T-cell (primary cell): ENCODE measurements around the gene A2ML1. TPM values are rescaled to one million over a fixed set of nuclear protein-coding genes. Genes with fewer than 3 reads are reported as not detected.
A peak's percentile ranks its signal among the peaks of the same experiment; 100 is the strongest.

Experiments used
- ATAC-seq, 4 experiments: fragments of 200-7000 bp in 3 of 4; fragments of 150-1000 bp in 1 of 4; cut with Tn5 transposase; replicated peaks in 1 of 4; 1 replicate in 3 of 4; 2 replicates in 1 of 4; pipeline ENCODE4 v1.10.0; 2021; ENCODE audit warnings: moderate library complexity in 3 of 4, mild to moderate bottlenecking in 2 of 4, moderate number of reproducible peaks in 1 of 4
- CTCF ChIA-PET, 2 donors: fragments of 300-600 bp; sonication (Branson Sonifier 250); formaldehyde crosslinking; loops; one replicate each; lab custom pipeline; 2022; ENCODE audit warnings: antibody characterized with exemption in 2 of 2; lab: Charles Lee
- POLR2A ChIA-PET, 2 donors: fragments of 300-600 bp; sonication (Branson Sonifier 250); formaldehyde crosslinking; loops; one replicate each; lab custom pipeline; 2022; ENCODE audit warnings: antibody characterized with exemption in 2 of 2; lab: Charles Lee
- DNase-seq, 35 experiments: peaks; one replicate each; pipeline versions ENCODE4 v3.0.0 to v3.0.0-alpha.2; 2013 to 2023
- H3K27ac ChIP-seq: one replicate; pipeline ENCODE4 v1.5.1; 2013; ENCODE audit warnings: low read length
- H3K27me3 ChIP-seq, 2 experiments: replicated peaks in 1 of 2; 1 replicate in 1 of 2; 2 replicates in 1 of 2; pipeline versions ENCODE4 v1.6.1 to v1.7.0; 2013; ENCODE audit warnings: low read length in 1 of 2, mixed read lengths in 1 of 2; ENCODE audit not compliant: control insufficient read depth in 2 of 2, insufficient read depth in 2 of 2; ENCODE audit errors: extremely low read depth in 1 of 2
- H3K36me3 ChIP-seq, 2 donors: 1 replicate in 1 of 2; 2 replicates in 1 of 2; pipeline versions ENCODE4 v1.6.1 to v1.7.0; 2013; ENCODE audit warnings: low read length in 1 of 2; ENCODE audit not compliant: control insufficient read depth in 2 of 2, insufficient read depth in 1 of 2; ENCODE audit errors: extremely low read depth in 1 of 2
- H3K4me1 ChIP-seq, 2 experiments: 1 replicate in 1 of 2; 2 replicates in 1 of 2; pipeline versions ENCODE4 v1.6.1 to v1.7.0; 2013; ENCODE audit warnings: low read length in 2 of 2, mixed read lengths in 1 of 2; ENCODE audit not compliant: insufficient read depth in 2 of 2, control insufficient read depth in 1 of 2; ENCODE audit errors: extremely low read depth in 1 of 2
- H3K4me3 ChIP-seq, 2 donors: 1 replicate in 1 of 2; 2 replicates in 1 of 2; pipeline versions ENCODE4 v1.5.1 to v1.7.0; 2013; ENCODE audit warnings: mild to moderate bottlenecking in 2 of 2, low read length in 1 of 2, moderate library complexity in 1 of 2; ENCODE audit not compliant: control insufficient read depth in 1 of 2; ENCODE audit errors: extremely low read depth in 1 of 2
- H3K9me3 ChIP-seq: 2 replicates; pipeline ENCODE4 v1.7.0; 2013
- H3K27ac Mint-ChIP-seq, 2 donors: one replicate each; pipeline ENCODE4 v1.8.0; 2020 to 2021; ENCODE audit warnings: mild to moderate bottlenecking in 2 of 2, mixed read lengths in 2 of 2
- H3K27me3 Mint-ChIP-seq, 2 donors: one replicate each; pipeline ENCODE4 v1.8.0; 2021 to 2022; ENCODE audit warnings: mixed read lengths in 2 of 2
- H3K36me3 Mint-ChIP-seq: one replicate; pipeline ENCODE4 v1.8.0; 2021; ENCODE audit warnings: mixed read lengths
- H3K4me1 Mint-ChIP-seq, 3 donors: one replicate each; pipeline ENCODE4 v1.8.0; 2020 to 2022; ENCODE audit warnings: mixed read lengths in 3 of 3, mild to moderate bottlenecking in 1 of 3
- H3K4me3 Mint-ChIP-seq, 3 donors: one replicate each; pipeline ENCODE4 v1.8.0; 2020 to 2022; ENCODE audit warnings: mild to moderate bottlenecking in 3 of 3, mixed read lengths in 3 of 3, moderate library complexity in 3 of 3
- H3K9me3 Mint-ChIP-seq, 3 donors: one replicate each; pipeline ENCODE4 v1.8.0; 2020 to 2022; ENCODE audit warnings: mixed read lengths in 3 of 3
- WGBS: methylation state at CpG from one replicate; pipeline ENCODE4 v1.1.5; 2013; ENCODE audit warnings: missing lambda C conversion rate; ENCODE audit not compliant: insufficient coverage; 5-methylcytosine and 5-hydroxymethylcytosine counted together
- total RNA-seq, 35 experiments: library from RNA in 6 of 35; stranded (reverse) in 6 of 35; fragments of 120-200 nt in 1 of 35; gene quantifications; one replicate each; pipeline versions ENCODE4 v1.2.1 to v1.2.4 and lab custom pipeline; 2013 to 2026

Gene A2ML1
- total RNA-seq (not detected), total RNA-seq (lab: John Stamatoyannopoulos, UW) (0 to 0.07 (median 0) reads per million in 29 experiments)
- not detected for total RNA-seq (2013)

DNA sequence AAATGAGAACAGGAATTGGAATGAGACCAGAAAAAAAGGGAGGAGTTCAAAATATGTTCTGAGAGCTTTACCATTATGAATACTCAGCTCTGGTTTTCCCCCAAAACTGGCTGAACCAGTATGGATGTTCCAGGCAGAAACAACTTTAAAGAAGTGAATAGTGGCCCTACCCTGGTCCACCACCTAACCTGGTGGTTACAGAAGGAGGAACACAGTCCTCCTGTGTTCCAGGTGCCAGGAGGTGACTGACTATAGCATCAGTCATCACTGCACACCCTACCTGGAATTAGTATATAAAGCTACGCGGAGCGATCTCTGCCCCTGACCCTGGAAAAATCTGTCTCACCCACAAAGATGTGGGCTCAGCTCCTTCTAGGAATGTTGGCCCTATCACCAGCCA, at the start of gene A2ML1:
A2ML1 (plus strand) TSS at position 324 of the 400 bp plus-strand sequence; CDS start at position 355, 31 bp downstream.
- DNase-seq (no peak), ATAC-seq (no peak)
- peaks cover 0 to 8% of the 10 kb centered on the region in 2 experiments for H3K27me3 ChIP-seq
- H3K9me3 ChIP-seq: no peaks in the 10 kb centered on the region
- no peaks in the 10 kb centered on the region for H3K36me3 ChIP-seq
- H3K4me1 Mint-ChIP-seq: no peaks in the 10 kb centered on the region
- H3K27ac ChIP-seq: no peak within 1 kb of the TSS
- ChIA-PET POLR2A (no interaction called here), CTCF (no interaction called here)
- H3K4me3 Mint-ChIP-seq: no peak within 1 kb of the TSS
- H3K9me3 Mint-ChIP-seq: no peaks in the 10 kb centered on the region
- 94% methylated on average over 3 of the region's 3 CpGs for WGBS
- no peaks in the 10 kb centered on the region for H3K36me3 Mint-ChIP-seq
- no peak within 1 kb of the TSS for H3K4me3 ChIP-seq
- H3K27ac Mint-ChIP-seq: no peak within 1 kb of the TSS
- peaks cover 2 to 4% of the 10 kb centered on the region in 2 donors for H3K27me3 Mint-ChIP-seq
- H3K4me1 ChIP-seq: no peaks in the 10 kb centered on the region

DNA sequence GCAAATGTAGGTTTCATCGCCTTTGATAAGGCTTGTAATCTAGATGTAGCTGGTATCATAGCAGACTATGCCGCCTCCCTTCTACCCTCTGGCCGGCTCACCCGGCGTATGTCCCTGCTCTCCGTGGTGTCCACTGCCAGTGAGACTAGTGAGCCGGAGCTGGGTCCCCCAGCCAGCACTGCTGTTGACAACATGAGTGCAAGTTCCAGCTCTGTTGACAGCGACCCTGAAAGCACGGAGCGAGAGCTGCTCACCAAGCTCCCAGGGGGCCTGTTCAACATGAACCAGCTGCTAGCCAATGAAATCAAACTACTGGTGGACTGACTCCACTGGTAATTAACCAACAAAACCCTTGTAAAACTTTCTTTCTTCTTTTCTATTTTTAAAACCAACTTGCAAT, 49.0 kb upstream of the A2ML1 start:
- Histone ChIP-seq H3K27ac (no peak overlapping the region), H3K9me3 (no peaks in the 10 kb centered on the region), H3K36me3 (peaks cover 4 to 5% of the 10 kb centered on the region in 2 donors), H3K27me3 (no peaks in the 10 kb centered on the region), H3K4me3 (no peak overlapping the region), H3K4me1 (no peaks in the 10 kb centered on the region)
- no peak for DNase-seq
- Mint-ChIP-seq H3K4me1 (no peaks in the 10 kb centered on the region), H3K9me3 (no peaks in the 10 kb centered on the region), H3K4me3 (no peak overlapping the region), H3K27me3 (no peaks in the 10 kb centered on the region), H3K27ac (no peak overlapping the region), H3K36me3 (peaks cover 36% of the 10 kb centered on the region)
- POLR2A ChIA-PET: no interaction called here
- CTCF ChIA-PET: no interaction called here
- WGBS: 95% methylated on average over 10 of the region's 10 CpGs
- no peak for ATAC-seq

DNA sequence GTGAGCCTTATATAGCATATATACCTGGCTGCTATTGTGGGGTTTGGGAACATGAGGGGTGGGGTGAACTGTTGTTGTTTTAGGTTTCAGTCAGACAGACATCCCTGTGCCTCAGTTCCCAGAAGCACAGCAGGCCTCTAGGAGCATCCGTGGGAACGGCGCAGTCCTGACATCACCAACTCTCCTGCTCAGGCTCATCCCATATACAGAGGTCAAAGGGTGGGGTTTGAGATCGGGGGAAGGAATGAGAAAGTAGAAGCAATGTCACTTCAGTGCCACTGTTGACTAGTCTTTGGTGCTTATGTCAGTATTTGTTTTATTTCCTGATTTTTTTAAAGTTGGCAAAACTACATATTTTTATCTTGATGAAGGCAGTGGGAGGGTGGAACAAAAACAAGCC, 43.1 kb upstream of the A2ML1 start:
- no peak for DNase-seq
- POLR2A ChIA-PET: no interaction called here
- Histone ChIP-seq H3K36me3 (peaks cover 0 to 7% of the 10 kb centered on the region in 2 donors), H3K4me1 (no peaks in the 10 kb centered on the region), H3K27me3 (no peaks in the 10 kb centered on the region), H3K9me3 (no peaks in the 10 kb centered on the region), H3K27ac (no peak overlapping the region), H3K4me3 (no peak overlapping the region)
- WGBS: 80% methylated on average over 1 of the region's 4 CpGs
- Mint-ChIP-seq H3K27ac (no peak overlapping the region), H3K9me3 (no peaks in the 10 kb centered on the region), H3K27me3 (no peaks in the 10 kb centered on the region), H3K36me3 (peaks cover 26% of the 10 kb centered on the region), H3K4me3 (no peak overlapping the region), H3K4me1 (no peaks in the 10 kb centered on the region)
- CTCF ChIA-PET: no interaction called here
- ATAC-seq: no peak

DNA sequence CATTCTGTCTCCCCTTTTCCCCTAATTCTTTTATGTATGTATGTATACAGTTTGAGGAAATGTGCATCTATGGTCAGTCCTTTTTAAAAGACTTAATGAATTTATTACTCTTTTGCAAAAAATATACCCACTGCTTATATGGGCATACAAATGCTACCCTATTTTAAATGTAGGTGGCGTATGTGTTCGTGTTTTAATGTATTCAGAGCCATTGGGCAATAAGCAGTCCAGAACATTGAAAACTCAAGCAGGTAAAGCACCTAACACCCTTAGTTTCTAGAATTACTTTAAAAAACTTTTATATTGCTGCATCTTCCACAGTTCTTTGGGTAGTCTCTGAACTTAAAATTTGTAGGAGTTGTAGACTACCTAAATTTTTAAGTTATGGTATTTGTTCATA, 42.6 kb upstream of the A2ML1 start:
- no peak for ATAC-seq
- Mint-ChIP-seq H3K9me3 (no peaks in the 10 kb centered on the region), H3K27me3 (no peaks in the 10 kb centered on the region), H3K36me3 (peaks cover 24% of the 10 kb centered on the region), H3K27ac (no peak overlapping the region), H3K4me1 (no peaks in the 10 kb centered on the region), H3K4me3 (no peak overlapping the region)
- H3K9me3 ChIP-seq: no peaks in the 10 kb centered on the region
- H3K27ac ChIP-seq: no peak overlapping the region
- WGBS: no CpG with 5 or more reads among the region's 2 CpGs
- no peak overlapping the region for H3K4me3 ChIP-seq
- DNase-seq: no peak
- ChIA-PET CTCF (no interaction called here), POLR2A (no interaction called here)
- H3K36me3 ChIP-seq: peaks cover 0 to 7% of the 10 kb centered on the region in 2 donors
- H3K27me3 ChIP-seq: no peaks in the 10 kb centered on the region
- H3K4me1 ChIP-seq: no peaks in the 10 kb centered on the region

DNA sequence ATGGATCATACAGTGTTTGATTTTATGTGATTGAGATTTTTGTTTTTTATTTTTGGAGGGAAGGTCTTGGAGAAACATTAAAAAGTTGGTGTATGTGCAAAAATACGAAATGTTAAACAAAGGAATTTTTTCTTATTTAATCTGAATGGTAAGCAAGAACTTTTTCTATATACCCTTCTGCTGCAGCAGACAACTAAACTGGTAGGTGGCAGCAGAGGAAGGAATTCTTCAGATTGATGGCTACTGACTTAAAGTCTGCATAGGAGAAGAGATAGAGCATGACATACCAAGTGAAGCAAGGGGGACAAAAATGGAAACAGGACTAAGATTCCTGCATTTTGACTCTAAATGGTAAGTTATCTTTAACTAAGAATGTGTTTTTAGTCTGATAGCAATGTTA, 42.0 kb upstream of the A2ML1 start:
- Mint-ChIP-seq H3K9me3 (no peaks in the 10 kb centered on the region), H3K36me3 (peaks cover 19% of the 10 kb centered on the region), H3K4me3 (no peak overlapping the region), H3K4me1 (no peaks in the 10 kb centered on the region), H3K27me3 (no peaks in the 10 kb centered on the region), H3K27ac (no peak overlapping the region)
- ATAC-seq: no peak
- no peaks in the 10 kb centered on the region for H3K9me3 ChIP-seq
- no peak overlapping the region for H3K27ac ChIP-seq
- H3K36me3 ChIP-seq: peaks cover 0 to 7% of the 10 kb centered on the region in 2 donors
- H3K27me3 ChIP-seq: no peaks in the 10 kb centered on the region
- ChIA-PET POLR2A (no interaction called here), CTCF (no interaction called here)
- no peak overlapping the region for H3K4me3 ChIP-seq
- H3K4me1 ChIP-seq: no peaks in the 10 kb centered on the region
- DNase-seq: peak in 1 of 35 experiments; percentile 27
- WGBS: no CpG with 5 or more reads among the region's 1 CpG

DNA sequence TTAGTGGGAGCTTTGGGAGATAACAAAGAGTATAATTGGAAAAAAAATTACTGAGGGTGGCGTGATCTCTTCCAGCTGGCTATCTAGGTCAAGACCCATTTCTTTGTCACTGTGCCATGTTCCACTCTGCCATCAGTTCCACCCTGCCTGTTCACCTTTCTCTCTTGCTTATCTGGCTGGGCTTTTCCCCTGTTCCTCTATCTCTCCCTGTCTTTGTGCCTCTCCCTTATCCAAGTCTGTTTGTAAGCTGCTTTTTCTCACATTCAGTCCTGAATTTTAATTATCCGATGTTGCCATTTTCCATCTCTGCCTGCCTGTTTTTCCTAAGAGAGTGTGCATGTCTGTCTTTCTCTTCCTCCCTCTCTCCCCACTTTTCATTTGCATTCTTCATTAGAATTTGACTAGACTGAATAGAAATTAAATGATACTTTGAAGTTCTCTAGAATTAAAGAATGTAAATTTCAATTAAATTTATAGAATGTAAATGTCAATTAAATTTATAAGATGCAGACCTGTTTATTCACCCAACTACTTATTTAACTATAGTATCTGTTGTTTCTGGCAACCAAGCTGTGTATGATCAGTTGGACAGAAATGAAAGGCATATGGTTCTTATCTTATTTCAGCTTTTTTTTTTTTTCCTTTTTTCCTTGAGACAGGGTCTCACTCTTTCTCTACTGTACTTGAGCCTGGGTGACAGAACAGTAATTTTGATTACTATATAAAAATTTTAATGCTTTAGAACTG, 40.9 kb upstream of the A2ML1 start:
- Histone ChIP-seq H3K9me3 (no peaks in the 10 kb centered on the region), H3K4me3 (no peak overlapping the region), H3K27ac (no peak overlapping the region), H3K4me1 (no peaks in the 10 kb centered on the region), H3K36me3 (peaks cover 0 to 7% of the 10 kb centered on the region in 2 donors), H3K27me3 (no peaks in the 10 kb centered on the region)
- Mint-ChIP-seq H3K27ac (no peak overlapping the region), H3K36me3 (peaks cover 15% of the 10 kb centered on the region), H3K4me3 (no peak overlapping the region), H3K9me3 (no peaks in the 10 kb centered on the region), H3K27me3 (no peaks in the 10 kb centered on the region), H3K4me1 (no peaks in the 10 kb centered on the region)
- ATAC-seq (no peak), DNase-seq (no peak)
- WGBS: 80% methylated on average over 1 of the region's 2 CpGs
- ChIA-PET CTCF (no interaction called here), POLR2A (no interaction called here)
